Measurements from ENCODE around the gene OR10C1. TPM values are rescaled to one million over a fixed set of nuclear protein-coding genes. Genes with fewer than 3 reads are reported as not detected.

OR10C1 gene, protein sequence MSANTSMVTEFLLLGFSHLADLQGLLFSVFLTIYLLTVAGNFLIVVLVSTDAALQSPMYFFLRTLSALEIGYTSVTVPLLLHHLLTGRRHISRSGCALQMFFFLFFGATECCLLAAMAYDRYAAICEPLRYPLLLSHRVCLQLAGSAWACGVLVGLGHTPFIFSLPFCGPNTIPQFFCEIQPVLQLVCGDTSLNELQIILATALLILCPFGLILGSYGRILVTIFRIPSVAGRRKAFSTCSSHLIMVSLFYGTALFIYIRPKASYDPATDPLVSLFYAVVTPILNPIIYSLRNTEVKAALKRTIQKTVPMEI
- total RNA-seq: not detected
- long read RNA-seq: 0 reads

- intact Hi-C loops (cut with micrococcal nuclease): no loop called here
- DNase-seq: no peak
- Histone ChIP-seq H3K27me3 (ENCODE audit: low read depth) (peaks cover 5% of the 10 kb centered on the region), H3K9me3 (replicated peaks) (no peaks in the 10 kb centered on the region), H3K4me3 (no peak within 1 kb of the TSS), H3K27ac (replicated peaks) (no peak within 1 kb of the TSS), H3K4me1 (no peaks in the 10 kb centered on the region), H3K36me3 (no peaks in the 10 kb centered on the region)
- no peak for TF ChIP-seq CTCF (IDR thresholded peaks at IDR 0.05; ENCODE audit: borderline replicate concordance)
Observed at GRCh38 chr6:29439006-29439405, at the start of gene OR10C1. Gene OR10C1, plus strand, starts transcription at chr6:29439306. Its CDS starts 710 bp downstream, at chr6:29440016.

- intact Hi-C loops (cut with micrococcal nuclease): no loop called here
Observed at GRCh38 chr6:29395331-29395730, 43.8 kb upstream of the OR10C1 start, which contains the start of gene OR12D2. Gene OR12D2, plus strand, starts transcription at chr6:29395631. Its CDS starts 1,069 bp downstream, at chr6:29396700.

GRCh38 chr6:29399525-29399924, 39.6 kb upstream of the OR10C1 start:
- no peak overlapping the region for H3K4me3 ChIP-seq
- no peaks in the 10 kb centered on the region for H3K4me1 ChIP-seq
- no peaks in the 10 kb centered on the region for H3K9me3 ChIP-seq (replicated peaks)
- TF ChIP-seq CTCF (IDR thresholded peaks at IDR 0.05; ENCODE audit: borderline replicate concordance): no peak
- H3K36me3 ChIP-seq: no peaks in the 10 kb centered on the region
- H3K27me3 ChIP-seq (ENCODE audit: low read depth): no peaks in the 10 kb centered on the region
- intact Hi-C loops (cut with micrococcal nuclease): no loop called here
- DNase-seq: no peak
- H3K27ac ChIP-seq (replicated peaks): no peak overlapping the region

More at GRCh38 chr6:29395331-29395730, 43.8 kb upstream of the OR10C1 start, which contains the start of gene OR12D2:
- Histone ChIP-seq H3K27me3 (ENCODE audit: low read depth) (peaks cover 9% of the 10 kb centered on the region), H3K9me3 (replicated peaks) (no peaks in the 10 kb centered on the region), H3K4me1 (no peaks in the 10 kb centered on the region), H3K4me3 (no peak within 1 kb of the TSS), H3K27ac (replicated peaks) (no peak within 1 kb of the TSS), H3K36me3 (no peaks in the 10 kb centered on the region)
- no peak for TF ChIP-seq CTCF (IDR thresholded peaks at IDR 0.05; ENCODE audit: borderline replicate concordance)
- no peak for DNase-seq

DNA sequence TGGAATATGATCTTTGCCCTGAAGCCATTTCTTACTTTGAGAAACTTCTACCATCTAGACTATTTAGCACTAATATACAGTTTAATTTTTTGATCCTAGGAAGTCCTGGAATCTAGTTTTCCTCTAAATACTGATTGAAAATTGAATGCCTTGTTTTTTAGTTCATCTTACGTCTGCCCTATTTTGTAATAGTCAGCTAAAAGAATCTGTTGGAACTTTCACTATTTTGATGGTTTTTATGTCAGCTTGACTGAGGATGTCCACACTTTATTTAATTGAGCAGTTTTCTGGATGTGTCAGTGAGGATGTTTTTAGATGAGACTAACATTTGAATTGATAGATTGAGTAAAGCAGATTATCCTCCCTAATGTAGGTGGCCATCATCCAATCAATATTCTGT, 35.3 kb upstream of the OR10C1 start:
- H3K36me3 ChIP-seq: no peaks in the 10 kb centered on the region
- no peak for TF ChIP-seq CTCF (IDR thresholded peaks at IDR 0.05; ENCODE audit: borderline replicate concordance)
- H3K27me3 ChIP-seq (ENCODE audit: low read depth): no peaks in the 10 kb centered on the region
- intact Hi-C loops (cut with micrococcal nuclease): no loop called here
- H3K27ac ChIP-seq (replicated peaks): no peak overlapping the region
- no peaks in the 10 kb centered on the region for H3K4me1 ChIP-seq
- peaks cover 16% of the 10 kb centered on the region for H3K9me3 ChIP-seq (replicated peaks)
- DNase-seq: no peak
- no peak overlapping the region for H3K4me3 ChIP-seq

- no peak within 1 kb of the TSS for H3K4me3 ChIP-seq
- DNase-seq: no peak
- peaks cover 22% of the 10 kb centered on the region for H3K9me3 ChIP-seq (replicated peaks)
- intact Hi-C loops (cut with micrococcal nuclease): no loop called here
- H3K27me3 ChIP-seq (ENCODE audit: low read depth): no peaks in the 10 kb centered on the region
- no peaks in the 10 kb centered on the region for H3K36me3 ChIP-seq
- no peak within 1 kb of the TSS for H3K27ac ChIP-seq (replicated peaks)
- H3K4me1 ChIP-seq: no peaks in the 10 kb centered on the region
- no peak for TF ChIP-seq CTCF (IDR thresholded peaks at IDR 0.05; ENCODE audit: borderline replicate concordance)
Observed at GRCh38 chr6:29414588-29414987, 24.5 kb upstream of the OR10C1 start, which contains the start of gene OR12D1. Gene OR12D1, plus strand, starts transcription at chr6:29414928.
